Right renal cortex interstitium (tissue), 3 donors: ENCODE results near the gene RAP1A. TPM values are rescaled to one million over a fixed set of nuclear protein-coding genes. Genes with fewer than 3 reads are reported as not detected.

ENCODE experiments used
- DNase-seq, 3 donors: peaks; one replicate each; pipeline ENCODE4 v3.0.0-alpha.2; 2013; ENCODE audit warnings: low read depth in 3 of 3, low spot score in 2 of 3
- polyA plus RNA-seq, 3 donors: library from polyadenylated mRNA; unstranded; fragments of 120-200 nt; gene quantifications; one replicate each; pipeline ENCODE4 v1.2.1, GENCODE V29; 2013; ENCODE audit not compliant: insufficient read length in 3 of 3

Gene RAP1A
- 10 to 100 TPM; 85.1 to 88.5 (median 85.6) TPM for polyA plus RNA-seq

- DNase-seq: peak in 2 of 3 donors; percentile 74 to 84
Measured at GRCh38 chr1:111619635-111620440, at the start of gene RAP1A. RAP1A (plus strand) TSS chr1:111619789; CDS start chr1:111691361, 71,572 bp downstream.

- no peak for DNase-seq
Measured at GRCh38 chr1:111569913-111570312, 49.7 kb upstream of the RAP1A start.

GRCh38 chr1:111570781-111571181 is 48.8 kb upstream of the RAP1A start:
- DNase-seq: no peak

- no peak for DNase-seq
Measured at GRCh38 chr1:111571239-111571638, 48.4 kb upstream of the RAP1A start.

- no peak for DNase-seq
Measured at GRCh38 chr1:111571987-111572386, 47.6 kb upstream of the RAP1A start.

GRCh38 chr1:111576547-111576946 is 43.0 kb upstream of the RAP1A start:
- DNase-seq: no peak

- no peak for DNase-seq
Measured at GRCh38 chr1:111577814-111578213, 41.8 kb upstream of the RAP1A start.

GRCh38 chr1:111581166-111581565 is 38.4 kb upstream of the RAP1A start:
- DNase-seq: no peak

GRCh38 chr1:111582016-111582415 is 37.6 kb upstream of the RAP1A start:
- no peak for DNase-seq

- DNase-seq: no peak
Measured at GRCh38 chr1:111582644-111583618, 36.7 kb upstream of the RAP1A start.

GRCh38 chr1:111585447-111586086 is 34.0 kb upstream of the RAP1A start:
- DNase-seq: no peak

GRCh38 chr1:111586112-111586511 is 33.5 kb upstream of the RAP1A start:
- DNase-seq: no peak

- no peak for DNase-seq
Measured at GRCh38 chr1:111587509-111588174, 31.9 kb upstream of the RAP1A start.

GRCh38 chr1:111591937-111592336 is 27.7 kb upstream of the RAP1A start:
- DNase-seq: no peak

GRCh38 chr1:111592389-111593361 is 26.9 kb upstream of the RAP1A start:
- DNase-seq: no peak

GRCh38 chr1:111593403-111594305 is 25.9 kb upstream of the RAP1A start:
- no peak for DNase-seq

GRCh38 chr1:111594306-111594693 is 25.3 kb upstream of the RAP1A start:
- no peak for DNase-seq

GRCh38 chr1:111595807-111596206 is 23.8 kb upstream of the RAP1A start:
- DNase-seq: no peak
